IgD-negative memory B cell (primary cell): Measurements from ENCODE around the gene CDC42EP5. TPM values are rescaled to one million over a fixed set of nuclear protein-coding genes. Genes with fewer than 3 reads are reported as not detected.

Experiments used
- H3K27ac Mint-ChIP-seq, 3 donors: one replicate each; pipeline ENCODE4 v1.8.0; 2020 to 2022; ENCODE audit warnings: mild to moderate bottlenecking in 3 of 3, mixed read lengths in 3 of 3, moderate library complexity in 1 of 3
- H3K27me3 Mint-ChIP-seq: one replicate; pipeline ENCODE4 v1.8.0; 2021; ENCODE audit warnings: mixed read lengths
- H3K36me3 Mint-ChIP-seq: one replicate; pipeline ENCODE4 v1.8.0; 2020; ENCODE audit warnings: mild to moderate bottlenecking, mixed read lengths
- H3K4me1 Mint-ChIP-seq, 3 donors: one replicate each; pipeline ENCODE4 v1.8.0; 2020 to 2022; ENCODE audit warnings: mixed read lengths in 3 of 3, mild to moderate bottlenecking in 1 of 3
- H3K4me3 Mint-ChIP-seq, 4 donors: one replicate each; pipeline ENCODE4 v1.8.0; 2020 to 2022; ENCODE audit warnings: mild to moderate bottlenecking in 4 of 4, mixed read lengths in 4 of 4, moderate library complexity in 3 of 4
- H3K9me3 Mint-ChIP-seq, 3 donors: one replicate each; pipeline ENCODE4 v1.8.0; 2020 to 2021; ENCODE audit warnings: mixed read lengths in 3 of 3, mild to moderate bottlenecking in 1 of 3
- polyA plus RNA-seq: library from polyadenylated mRNA; unstranded; fragments of 300-500 nt; fragmentation: Illumina TruSeq; gene quantifications from one replicate; pipeline ENCODE4 v1.2.3, GENCODE V29; 2021

The CDC42EP5 gene
- polyA plus RNA-seq, 1 donor from 2014 or later, result not detected

- Mint-ChIP-seq H3K27ac (peak overlapping the region; percentile 46 to 59 (median 51)), H3K9me3 (no peaks in the 10 kb centered on the region), H3K4me3 (peak overlapping the region in 3 of 4 donors; percentile 39 to 72 (median 60))
Observed at GRCh38 chr19:54461613-54462012, 11.5 kb downstream of the CDC42EP5 start.

DNA sequence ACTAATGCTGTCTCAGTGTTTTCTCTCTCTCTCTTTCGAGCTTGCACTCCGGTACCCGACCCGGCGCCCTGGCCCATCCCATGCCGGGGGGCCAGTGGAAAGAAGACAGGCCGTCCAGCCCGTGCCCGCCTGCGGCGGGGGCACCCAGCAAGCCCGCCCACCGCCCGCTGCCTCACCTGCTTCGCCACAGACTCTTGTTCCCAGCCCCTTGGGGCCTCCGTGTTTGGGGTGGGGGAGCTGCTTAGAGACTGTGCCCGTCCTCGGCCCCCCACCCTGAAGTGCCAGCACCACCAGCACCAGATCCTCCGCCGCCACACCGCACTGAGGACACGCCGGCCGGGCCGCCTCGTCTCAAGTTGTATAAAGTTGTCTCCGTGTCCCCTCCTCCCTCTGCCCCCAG, 11.9 kb downstream of the CDC42EP5 start:
- Mint-ChIP-seq H3K4me1 (peaks cover 9 to 13% (median 12%) of the 10 kb centered on the region in 3 donors), H3K36me3 (peaks cover 4% of the 10 kb centered on the region), H3K9me3 (no peaks in the 10 kb centered on the region), H3K27me3 (no peaks in the 10 kb centered on the region), H3K4me3 (peak overlapping the region in 2 of 4 donors; percentile 60 to 72), H3K27ac (peak overlapping the region; percentile 46 to 59 (median 51))

More at GRCh38 chr19:54461613-54462012, 11.5 kb downstream of the CDC42EP5 start:
- peaks cover 3% of the 10 kb centered on the region for H3K36me3 Mint-ChIP-seq
- H3K4me1 Mint-ChIP-seq, result peaks cover 12 to 14% (median 13%) of the 10 kb centered on the region in 3 donors
- no peaks in the 10 kb centered on the region for H3K27me3 Mint-ChIP-seq

DNA sequence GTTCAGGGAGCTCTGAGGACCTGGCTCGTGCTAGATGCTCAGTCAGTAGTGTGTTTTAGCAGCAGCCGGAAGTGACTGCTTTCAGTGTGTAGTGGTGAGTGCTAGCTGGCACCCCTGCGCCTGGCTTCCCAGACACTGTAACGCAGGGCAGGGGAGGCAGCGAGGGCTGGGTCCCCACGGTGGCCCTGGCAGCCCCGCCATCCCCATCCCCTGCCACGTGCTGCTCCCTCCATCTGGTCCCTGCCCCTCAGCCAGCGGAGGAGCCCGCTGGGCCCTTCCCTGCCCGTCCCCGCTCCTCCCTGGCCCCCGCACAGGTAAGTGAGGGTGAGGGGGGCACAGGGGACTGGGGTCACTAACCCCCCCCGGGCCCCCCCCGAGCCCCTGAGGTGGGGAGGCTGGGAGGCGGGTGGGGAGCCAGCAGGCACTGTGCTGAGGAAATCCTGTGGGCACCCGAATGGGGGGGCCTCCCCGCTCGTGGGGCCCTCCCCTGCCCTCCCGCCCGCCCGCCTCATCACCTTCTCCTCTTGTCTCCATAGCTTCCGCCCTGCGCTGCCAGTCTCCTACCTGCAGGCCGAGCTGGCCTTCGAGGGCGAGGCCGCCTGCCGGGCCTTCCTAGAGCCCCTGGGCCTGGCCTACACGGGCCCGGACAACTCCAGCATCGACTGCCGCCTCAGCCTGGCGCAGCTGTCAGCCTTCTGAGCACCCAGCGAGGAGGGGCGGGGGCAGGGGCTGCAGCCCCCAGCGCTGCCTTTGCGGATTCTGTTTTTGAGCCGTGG, 12.7 kb downstream of the CDC42EP5 start:
- Mint-ChIP-seq H3K9me3 (no peaks in the 10 kb centered on the region), H3K4me1 (peaks cover 9 to 13% (median 12%) of the 10 kb centered on the region in 3 donors), H3K36me3 (peaks cover 5% of the 10 kb centered on the region), H3K27me3 (no peaks in the 10 kb centered on the region), H3K27ac (peak overlapping the region in 2 of 3 donors; percentile 59 to 76), H3K4me3 (peak overlapping the region in 2 of 4 donors; percentile 28 to 54)

DNA sequence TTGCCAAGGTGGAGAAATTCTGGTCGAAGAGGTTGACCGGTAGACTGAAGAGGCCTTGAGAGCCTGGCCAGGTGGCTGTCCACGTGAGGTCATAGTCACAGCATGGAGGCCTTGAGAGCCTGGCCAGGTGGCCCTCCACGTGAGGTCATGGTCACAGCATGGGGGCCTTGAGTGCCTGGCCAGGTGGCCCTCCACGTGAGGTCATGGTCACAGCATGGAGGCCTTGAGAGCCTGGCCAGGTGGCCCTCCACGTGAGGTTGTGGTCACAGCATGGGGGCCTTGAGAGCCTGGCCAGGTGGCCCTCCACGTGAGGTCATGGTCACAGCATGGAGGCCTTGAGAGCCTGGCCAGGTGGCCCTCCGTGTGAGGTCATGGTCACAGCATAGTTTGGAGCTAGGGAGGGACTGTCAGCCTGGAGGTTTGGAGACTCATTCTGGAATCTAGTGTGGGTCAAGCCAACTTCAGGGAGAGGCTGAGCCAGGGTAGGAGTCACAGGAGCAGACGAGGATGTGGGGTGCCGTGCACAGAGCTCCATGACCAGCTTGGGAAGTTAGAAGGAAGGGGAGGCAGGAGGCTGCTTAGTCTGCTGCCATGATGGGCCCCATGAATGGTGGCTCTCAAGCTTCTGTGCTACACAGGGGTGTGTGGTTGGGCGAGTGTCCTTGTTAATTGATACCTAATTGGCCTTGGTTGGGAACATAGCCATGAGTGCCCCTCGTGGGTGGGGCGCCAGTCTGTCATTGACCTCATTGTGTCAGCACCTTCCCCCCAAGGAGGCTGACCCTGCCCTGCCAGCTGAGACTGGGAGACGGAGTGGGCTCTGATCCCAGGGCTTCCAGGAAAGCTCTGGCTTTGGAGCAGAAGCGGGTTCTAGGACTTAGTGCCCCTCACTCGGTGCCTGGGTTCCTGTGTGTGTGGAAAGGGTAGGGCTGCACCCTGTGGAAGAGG, 13.5 kb downstream of the CDC42EP5 start:
- no peaks in the 10 kb centered on the region for H3K9me3 Mint-ChIP-seq
- no peaks in the 10 kb centered on the region for H3K27me3 Mint-ChIP-seq
- peaks cover 9 to 13% (median 12%) of the 10 kb centered on the region in 3 donors for H3K4me1 Mint-ChIP-seq
- H3K36me3 Mint-ChIP-seq, result peaks cover 5% of the 10 kb centered on the region
- peak overlapping the region in 2 of 3 donors; percentile 76 to 78 for H3K27ac Mint-ChIP-seq
- H3K4me3 Mint-ChIP-seq, result peak overlapping the region in 1 of 4 donors; percentile 54

- H3K9me3 Mint-ChIP-seq, result no peaks in the 10 kb centered on the region
- peaks cover 5% of the 10 kb centered on the region for H3K36me3 Mint-ChIP-seq
- H3K4me1 Mint-ChIP-seq, result peaks cover 3 to 10% (median 8%) of the 10 kb centered on the region in 3 donors
- H3K27ac Mint-ChIP-seq, result peak overlapping the region in 2 of 3 donors; percentile 76 to 78
- no peaks in the 10 kb centered on the region for H3K27me3 Mint-ChIP-seq
- H3K4me3 Mint-ChIP-seq, result peak overlapping the region in 2 of 4 donors; percentile 49 to 54
Observed at GRCh38 chr19:54458648-54459281, 14.3 kb downstream of the CDC42EP5 start.

DNA sequence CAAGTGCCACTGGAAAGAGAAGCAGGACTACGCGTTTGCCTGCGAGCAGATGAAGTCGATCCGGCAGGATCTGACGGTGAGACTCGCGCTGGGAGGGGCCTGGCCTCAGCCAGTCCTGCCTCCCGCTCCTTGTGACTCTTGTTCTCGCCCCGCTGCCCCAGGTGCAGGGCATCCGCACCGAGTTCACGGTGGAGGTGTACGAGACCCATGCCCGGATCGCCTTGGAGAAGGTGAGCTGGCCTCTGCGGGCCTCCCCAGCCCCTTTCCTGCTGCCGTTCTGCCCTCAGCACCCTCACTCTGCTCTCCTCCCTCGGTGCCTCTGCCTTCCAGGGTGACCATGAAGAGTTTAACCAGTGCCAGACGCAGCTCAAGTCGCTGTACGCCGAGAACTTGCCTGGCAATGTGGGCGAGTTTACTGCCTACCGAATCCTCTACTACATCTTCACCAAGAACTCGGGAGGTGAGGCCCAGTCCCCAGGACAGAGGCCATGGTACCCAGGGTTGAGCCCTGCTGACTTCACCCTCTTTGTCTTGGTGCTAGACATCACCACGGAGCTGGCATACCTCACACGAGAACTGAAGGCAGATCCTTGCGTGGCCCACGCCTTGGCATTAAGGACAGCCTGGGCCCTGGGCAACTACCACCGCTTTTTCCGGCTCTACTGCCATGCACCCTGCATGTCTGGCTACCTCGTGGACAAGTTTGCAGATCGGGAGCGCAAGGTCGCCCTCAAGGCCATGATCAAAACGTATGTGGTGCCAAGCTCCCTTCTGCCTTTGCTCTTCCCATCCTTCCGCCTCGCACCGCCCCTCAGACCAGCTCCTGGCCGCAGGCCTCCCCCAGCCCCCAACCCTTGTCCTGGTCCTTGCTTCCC, 15.1 kb downstream of the CDC42EP5 start:
- Mint-ChIP-seq H3K4me3 (peak overlapping the region in 2 of 4 donors; percentile 8 to 54), H3K4me1 (peaks cover 0 to 10% (median 8%) of the 10 kb centered on the region in 3 donors), H3K27me3 (no peaks in the 10 kb centered on the region), H3K27ac (peak overlapping the region in 2 of 3 donors; percentile 76 to 78), H3K36me3 (peaks cover 7% of the 10 kb centered on the region), H3K9me3 (no peaks in the 10 kb centered on the region)

DNA sequence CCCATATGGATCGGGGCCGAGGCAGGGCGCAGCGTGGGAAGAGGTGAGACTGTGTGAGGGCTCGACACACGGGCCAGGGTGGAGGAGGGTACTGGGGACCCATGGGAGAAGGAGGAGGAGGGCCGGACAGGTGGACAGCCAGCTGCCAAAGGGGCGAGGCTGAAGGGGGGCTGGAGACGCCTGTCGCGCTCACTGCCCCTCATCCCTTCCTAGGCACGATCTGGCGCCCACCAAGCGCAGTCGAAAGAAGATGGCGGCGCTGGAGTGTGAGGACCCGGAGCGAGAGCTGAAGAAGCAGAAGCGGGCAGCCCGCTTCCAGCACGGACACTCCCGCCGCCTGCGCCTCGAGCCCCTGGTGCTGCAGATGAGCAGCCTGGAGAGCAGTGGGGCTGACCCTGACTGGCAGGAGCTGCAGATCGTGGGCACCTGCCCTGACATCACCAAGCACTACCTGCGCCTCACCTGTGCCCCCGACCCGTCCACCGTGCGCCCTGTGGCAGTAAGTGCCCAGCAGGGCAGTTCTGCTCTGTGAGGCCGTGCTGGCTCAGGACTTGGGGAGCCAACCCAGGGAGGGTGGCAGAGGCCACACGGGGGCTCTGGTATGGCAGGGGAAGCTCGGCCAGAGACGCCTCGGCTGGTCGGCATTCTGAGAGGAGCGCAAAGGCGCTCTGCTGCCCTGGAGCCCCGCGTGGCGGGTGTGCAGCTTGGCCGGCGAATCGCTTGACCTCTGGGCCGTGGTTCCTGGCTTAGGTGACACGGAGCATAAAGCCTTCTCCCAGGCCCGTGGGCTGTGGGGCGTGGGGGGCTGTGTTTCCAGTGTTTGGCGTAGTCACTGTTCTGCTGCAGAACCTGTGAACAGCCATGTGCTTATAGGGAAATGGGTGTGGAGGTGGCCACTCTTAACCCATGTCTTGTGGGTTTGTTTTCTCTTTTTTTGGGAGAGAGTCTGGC, 16.4 kb downstream of the CDC42EP5 start:
- no peaks in the 10 kb centered on the region for H3K9me3 Mint-ChIP-seq
- peak overlapping the region in 1 of 4 donors; percentile 70 for H3K4me3 Mint-ChIP-seq
- H3K36me3 Mint-ChIP-seq, result peaks cover 10% of the 10 kb centered on the region
- H3K27ac Mint-ChIP-seq, result peak overlapping the region in 1 of 3 donors; percentile 76
- H3K4me1 Mint-ChIP-seq, result peaks cover 0 to 11% (median 6%) of the 10 kb centered on the region in 3 donors
- no peaks in the 10 kb centered on the region for H3K27me3 Mint-ChIP-seq

- peak overlapping the region in 1 of 3 donors; percentile 64 for H3K27ac Mint-ChIP-seq
Observed at GRCh38 chr19:54455786-54456422, 17.2 kb downstream of the CDC42EP5 start.

GRCh38 chr19:54454781-54455675, 18.1 kb downstream of the CDC42EP5 start:
- Mint-ChIP-seq H3K27ac (peak overlapping the region in 1 of 3 donors; percentile 64), H3K36me3 (peaks cover 11% of the 10 kb centered on the region), H3K4me1 (peaks cover 10 to 21% (median 17%) of the 10 kb centered on the region in 3 donors), H3K4me3 (peak overlapping the region in 1 of 4 donors; percentile 23), H3K9me3 (no peaks in the 10 kb centered on the region), H3K27me3 (no peaks in the 10 kb centered on the region)

More at GRCh38 chr19:54455786-54456422, 17.2 kb downstream of the CDC42EP5 start:
- Mint-ChIP-seq H3K4me3 (peak overlapping the region in 1 of 4 donors; percentile 23), H3K9me3 (no peaks in the 10 kb centered on the region), H3K27me3 (no peaks in the 10 kb centered on the region), H3K36me3 (peaks cover 10% of the 10 kb centered on the region), H3K4me1 (peaks cover 2 to 17% (median 10%) of the 10 kb centered on the region in 3 donors)

- Mint-ChIP-seq H3K27me3 (no peaks in the 10 kb centered on the region), H3K36me3 (peaks cover 11% of the 10 kb centered on the region), H3K4me1 (peaks cover 11 to 22% (median 17%) of the 10 kb centered on the region in 3 donors), H3K9me3 (no peaks in the 10 kb centered on the region), H3K27ac (peak overlapping the region in 2 of 3 donors; percentile 3 to 59), H3K4me3 (peak overlapping the region in 1 of 4 donors; percentile 95)
Observed at GRCh38 chr19:54453921-54454780, 18.9 kb downstream of the CDC42EP5 start.

- Mint-ChIP-seq H3K9me3 (no peaks in the 10 kb centered on the region), H3K27ac (peak overlapping the region in 1 of 3 donors; percentile 3), H3K4me1 (peaks cover 20 to 25% (median 25%) of the 10 kb centered on the region in 3 donors), H3K4me3 (peak overlapping the region in 1 of 4 donors; percentile 95), H3K36me3 (peaks cover 8% of the 10 kb centered on the region), H3K27me3 (no peaks in the 10 kb centered on the region)
Observed at GRCh38 chr19:54452626-54453025, 20.5 kb downstream of the CDC42EP5 start.
